HepG2 (cell line): Measurements from ENCODE around the gene ZBTB46. TPM values are rescaled to one million over a fixed set of nuclear protein-coding genes. Genes with fewer than 3 reads are reported as not detected.

Experiments used
- HMGXB4 ChIP-seq, 2 experiments: sonication (generic) in 1 of 2; formaldehyde crosslinking in 1 of 2; IDR thresholded peaks; 2 replicates each; pipeline versions ENCODE4 v1.4.0 to v1.6.1; 2018 to 2020; ENCODE audit warnings: missing genetic modification reagents in 2 of 2, borderline replicate concordance in 1 of 2, low read depth in 1 of 2, mild to moderate bottlenecking in 1 of 2, missing biosample characterization in 1 of 2
- NFYB ChIP-seq: sonication (generic); formaldehyde crosslinking; IDR thresholded peaks from 2 replicates; pipeline ENCODE4 v1.4.0; 2020; ENCODE audit warnings: missing genetic modification reagents
- PTBP1 ChIP-seq: fragments of 200-400 bp; formaldehyde crosslinking; IDR thresholded peaks from 2 replicates; pipeline ENCODE4 v1.6.1; 2018; ENCODE audit warnings: low read length, low read depth; ENCODE audit not compliant: poor library complexity, severe bottlenecking
- RXRB ChIP-seq: IDR thresholded peaks from 2 replicates; pipeline ENCODE4 v1.6.1; 2016; ENCODE audit warnings: borderline replicate concordance, missing genetic modification reagents, missing compliant biosample characterization
- SNAI1 ChIP-seq: sonication (generic); formaldehyde crosslinking; IDR thresholded peaks from 2 replicates; pipeline ENCODE4 v1.5.0; 2020; ENCODE audit warnings: mild to moderate bottlenecking, missing genetic modification reagents, borderline replicate concordance
- ZNF142 ChIP-seq: sonication (generic); formaldehyde crosslinking; IDR thresholded peaks from 2 replicates; pipeline ENCODE4 v1.4.0; 2020; ENCODE audit warnings: missing genetic modification reagents
- ZNF460 ChIP-seq: sonication (generic); formaldehyde crosslinking; IDR thresholded peaks from 2 replicates; pipeline ENCODE4 v1.5.1; 2020; ENCODE audit warnings: missing genetic modification reagents, mild to moderate bottlenecking, borderline replicate concordance
- ZNF546 ChIP-seq: sonication (generic); formaldehyde crosslinking; conservative IDR thresholded peaks from 2 replicates; pipeline ENCODE4 v1.8.1; 2023; ENCODE audit warnings: mild to moderate bottlenecking, missing genetic modification reagents
- ZNF782 ChIP-seq: sonication (generic); formaldehyde crosslinking; IDR thresholded peaks from 2 replicates; pipeline ENCODE4 v1.4.0; 2020; ENCODE audit warnings: missing genetic modification reagents, mild to moderate bottlenecking, borderline replicate concordance
- ZSCAN12 ChIP-seq: sonication (generic); formaldehyde crosslinking; IDR thresholded peaks from 2 replicates; pipeline ENCODE4 v1.9.0; 2021; ENCODE audit warnings: mild to moderate bottlenecking, missing genetic modification reagents
- polyA plus RNA-seq, 8 experiments: library from polyadenylated mRNA; depleted of rRNA in 3 of 8; stranded (reverse) in 7 of 8; unstranded in 1 of 8; fragments of >200 nt; fragmentation: Illumina TruSeq in 4 of 8; extraction: Trizol in 4 of 8; gene quantifications; 2 replicates each; pipeline versions ENCODE4 v1.2.1 to v1.2.3, GENCODE V29; 2011 to 2016; ENCODE audit warnings: low read depth in 4 of 8, missing spikeins in 1 of 8, mixed read lengths in 1 of 8; ENCODE audit not compliant: insufficient read depth in 1 of 8
- total RNA-seq, 5 experiments: library from RNA; depleted of rRNA; stranded (reverse); fragments of >200 nt; fragmentation: Illumina TruSeq; extraction: Trizol; gene quantifications; 2 replicates each; pipeline ENCODE4 v1.2.3, GENCODE V29; 2016; ENCODE audit warnings: low read depth in 1 of 5
- TF ChIP-seq, protein P1 (sequence below), 2 experiments: sonication (generic) in 1 of 2; formaldehyde crosslinking in 1 of 2; IDR thresholded peaks; 2 replicates each; pipeline versions ENCODE4 v1.4.0 to v1.6.1; 2016 to 2020; ENCODE audit warnings: borderline replicate concordance in 1 of 2, low read depth in 1 of 2, mild to moderate bottlenecking in 1 of 2, missing genetic modification reagents in 1 of 2
- TF ChIP-seq, protein P2 (sequence below): sonication (generic); formaldehyde crosslinking; IDR thresholded peaks from 2 replicates; pipeline ENCODE4 v1.8.0; 2022; ENCODE audit warnings: mild to moderate bottlenecking, missing genetic modification reagents; ENCODE audit not compliant: insufficient replicate concordance

The ZBTB46 gene
- total and polyA plus RNA-seq, 2 of the 13 experiments (the other 11 are each of a cell fraction or from before 2014, with no cell fraction given): 1.6 to 13.5 TPM

DNA sequence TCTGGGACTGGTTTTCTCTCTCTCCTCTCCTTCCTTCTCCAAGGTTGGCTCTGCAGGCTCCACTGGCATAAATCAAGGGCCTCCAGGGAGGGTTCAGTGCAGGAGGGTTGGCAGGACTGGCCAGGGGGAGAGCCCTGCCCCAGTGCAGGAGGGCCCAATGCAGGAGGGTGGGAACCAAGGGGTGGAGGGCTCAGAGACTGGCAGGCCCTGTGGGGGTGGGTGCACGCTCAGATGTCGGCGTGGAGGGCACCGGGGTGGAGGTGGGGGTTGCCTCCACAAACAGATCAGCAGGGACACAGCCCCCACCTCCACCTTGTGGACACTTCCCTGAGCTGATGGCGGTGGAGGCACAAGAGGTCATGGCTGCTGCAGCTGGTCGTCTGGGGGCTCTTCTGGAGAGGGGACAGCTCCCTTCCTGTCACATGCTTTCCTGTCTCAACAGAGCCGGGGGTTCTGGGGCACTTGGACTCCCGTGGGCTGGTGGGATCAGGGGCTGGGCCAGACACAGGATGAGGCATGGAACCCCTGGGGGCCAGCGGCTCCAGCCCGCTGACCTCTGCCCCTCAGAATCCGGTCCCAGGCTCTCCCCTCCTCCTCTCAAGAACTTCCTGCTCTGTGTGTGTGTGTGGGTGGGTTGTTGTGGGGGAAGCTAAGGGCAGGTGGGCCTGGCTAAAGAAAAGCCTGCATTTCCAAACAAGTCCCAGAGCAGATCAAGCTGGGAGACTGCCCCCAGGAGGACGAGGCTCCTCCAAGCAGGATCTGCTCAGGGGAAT lies 27.5 kb upstream of the ZBTB46 start (continued):
- TF ChIP-seq, protein P1, sequence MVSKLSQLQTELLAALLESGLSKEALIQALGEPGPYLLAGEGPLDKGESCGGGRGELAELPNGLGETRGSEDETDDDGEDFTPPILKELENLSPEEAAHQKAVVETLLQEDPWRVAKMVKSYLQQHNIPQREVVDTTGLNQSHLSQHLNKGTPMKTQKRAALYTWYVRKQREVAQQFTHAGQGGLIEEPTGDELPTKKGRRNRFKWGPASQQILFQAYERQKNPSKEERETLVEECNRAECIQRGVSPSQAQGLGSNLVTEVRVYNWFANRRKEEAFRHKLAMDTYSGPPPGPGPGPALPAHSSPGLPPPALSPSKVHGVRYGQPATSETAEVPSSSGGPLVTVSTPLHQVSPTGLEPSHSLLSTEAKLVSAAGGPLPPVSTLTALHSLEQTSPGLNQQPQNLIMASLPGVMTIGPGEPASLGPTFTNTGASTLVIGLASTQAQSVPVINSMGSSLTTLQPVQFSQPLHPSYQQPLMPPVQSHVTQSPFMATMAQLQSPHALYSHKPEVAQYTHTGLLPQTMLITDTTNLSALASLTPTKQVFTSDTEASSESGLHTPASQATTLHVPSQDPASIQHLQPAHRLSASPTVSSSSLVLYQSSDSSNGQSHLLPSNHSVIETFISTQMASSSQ (IDR thresholded peaks at IDR 0.05; ENCODE audit: low read depth): peak; percentile 16; the same call in 1 of the 2 replicates
- TF ChIP-seq, protein P1 (CRISPR knock-in tag; IDR thresholded peaks at IDR 0.05; ENCODE audit: borderline replicate concordance): peak; percentile 43; the same call in 1 of the 2 replicates
- TF ChIP-seq, protein P2, sequence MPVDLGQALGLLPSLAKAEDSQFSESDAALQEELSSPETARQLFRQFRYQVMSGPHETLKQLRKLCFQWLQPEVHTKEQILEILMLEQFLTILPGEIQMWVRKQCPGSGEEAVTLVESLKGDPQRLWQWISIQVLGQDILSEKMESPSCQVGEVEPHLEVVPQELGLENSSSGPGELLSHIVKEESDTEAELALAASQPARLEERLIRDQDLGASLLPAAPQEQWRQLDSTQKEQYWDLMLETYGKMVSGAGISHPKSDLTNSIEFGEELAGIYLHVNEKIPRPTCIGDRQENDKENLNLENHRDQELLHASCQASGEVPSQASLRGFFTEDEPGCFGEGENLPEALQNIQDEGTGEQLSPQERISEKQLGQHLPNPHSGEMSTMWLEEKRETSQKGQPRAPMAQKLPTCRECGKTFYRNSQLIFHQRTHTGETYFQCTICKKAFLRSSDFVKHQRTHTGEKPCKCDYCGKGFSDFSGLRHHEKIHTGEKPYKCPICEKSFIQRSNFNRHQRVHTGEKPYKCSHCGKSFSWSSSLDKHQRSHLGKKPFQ (CRISPR knock-in tag): peak; percentile 61
- TF ChIP-seq HMGXB4 (CRISPR knock-in tag; IDR thresholded peaks at IDR 0.05; ENCODE audit: borderline replicate concordance in 1 of 2, low read depth in 1 of 2) (peak in 1 of 2 experiments; percentile 73; a peak in 3 of 4 replicates), PTBP1 (peak; percentile 54), ZNF546 (CRISPR knock-in tag) (no peak; the same call in 1 of the 2 replicates), RXRB (CRISPR knock-in tag) (peak; percentile 88), ZNF142 (CRISPR knock-in tag) (no peak; the same call in 1 of the 2 replicates), SNAI1 (no peak), NFYB (CRISPR knock-in tag) (no peak), ZNF782 (CRISPR knock-in tag) (peak; percentile 52; the same call in 1 of the 2 replicates), ZNF460 (no peak; the same call in 1 of the 2 replicates), ZSCAN12 (no peak)
